ENCODE data around the gene EPHA4. TPM values are rescaled to one million over a fixed set of nuclear protein-coding genes. Genes with fewer than 3 reads are reported as not detected.
A peak's percentile ranks its signal among the peaks of the same experiment; 100 is the strongest.
"Not testable (repeated sequence)": the region's sequence is repeated elsewhere in the genome, so short reads cannot be mapped to it uniquely, and the experiment has no call there.

EPHA4 gene
- total RNA-seq, 2 donors from 2014 or later, result 12.0 to 88.8 TPM

DNA sequence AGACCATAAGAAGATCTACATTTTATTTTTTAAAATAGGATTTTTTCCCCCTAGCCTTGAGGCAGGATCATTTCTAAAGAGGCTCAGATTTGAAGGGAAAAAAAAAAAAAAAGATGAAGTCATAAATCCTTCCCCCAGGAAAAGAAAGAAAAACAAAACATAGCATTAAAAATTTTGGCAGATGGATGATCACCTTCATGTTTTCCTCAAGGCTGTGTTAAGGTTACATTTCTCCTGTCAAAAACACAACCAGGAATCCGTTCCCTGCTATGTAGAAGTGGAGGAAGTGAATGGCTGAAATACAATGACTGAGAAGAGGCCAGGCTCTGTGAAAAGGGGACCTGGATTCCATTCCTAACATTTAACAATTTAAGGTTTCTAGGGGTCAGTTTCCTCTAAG is 56.2 kb downstream of the EPHA4 start:
- H3K4me3 ChIP-seq, result no peak overlapping the region
- H3K27ac ChIP-seq, result peak overlapping the region in 1 of 2 donors; percentile 17
- no peaks in the 10 kb centered on the region for H3K27me3 ChIP-seq (replicated peaks; ENCODE audit: insufficient read depth)
- H3K9me3 ChIP-seq, result no peaks in the 10 kb centered on the region
- DNase-seq (ENCODE audit: low spot score), result no peak
- TF ChIP-seq POLR2A (IDR thresholded peaks at IDR 0.05) (no peak), POLR2AphosphoS5 (IDR thresholded peaks at IDR 0.05) (no peak)
- TF ChIP-seq, protein P1, sequence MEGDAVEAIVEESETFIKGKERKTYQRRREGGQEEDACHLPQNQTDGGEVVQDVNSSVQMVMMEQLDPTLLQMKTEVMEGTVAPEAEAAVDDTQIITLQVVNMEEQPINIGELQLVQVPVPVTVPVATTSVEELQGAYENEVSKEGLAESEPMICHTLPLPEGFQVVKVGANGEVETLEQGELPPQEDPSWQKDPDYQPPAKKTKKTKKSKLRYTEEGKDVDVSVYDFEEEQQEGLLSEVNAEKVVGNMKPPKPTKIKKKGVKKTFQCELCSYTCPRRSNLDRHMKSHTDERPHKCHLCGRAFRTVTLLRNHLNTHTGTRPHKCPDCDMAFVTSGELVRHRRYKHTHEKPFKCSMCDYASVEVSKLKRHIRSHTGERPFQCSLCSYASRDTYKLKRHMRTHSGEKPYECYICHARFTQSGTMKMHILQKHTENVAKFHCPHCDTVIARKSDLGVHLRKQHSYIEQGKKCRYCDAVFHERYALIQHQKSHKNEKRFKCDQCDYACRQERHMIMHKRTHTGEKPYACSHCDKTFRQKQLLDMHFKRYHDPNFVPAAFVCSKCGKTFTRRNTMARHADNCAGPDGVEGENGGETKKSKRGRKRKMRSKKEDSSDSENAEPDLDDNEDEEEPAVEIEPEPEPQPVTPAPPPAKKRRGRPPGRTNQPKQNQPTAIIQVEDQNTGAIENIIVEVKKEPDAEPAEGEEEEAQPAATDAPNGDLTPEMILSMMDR (IDR thresholded peaks at IDR 0.05), result no peak
- no peaks in the 10 kb centered on the region for H3K4me1 ChIP-seq (replicated peaks)
- 56% methylated on average over 1 of the region's 1 CpG for WGBS
- no peaks in the 10 kb centered on the region for H3K36me3 ChIP-seq
- intact Hi-C loops (cut with DNase I), result no loop called here

DNA sequence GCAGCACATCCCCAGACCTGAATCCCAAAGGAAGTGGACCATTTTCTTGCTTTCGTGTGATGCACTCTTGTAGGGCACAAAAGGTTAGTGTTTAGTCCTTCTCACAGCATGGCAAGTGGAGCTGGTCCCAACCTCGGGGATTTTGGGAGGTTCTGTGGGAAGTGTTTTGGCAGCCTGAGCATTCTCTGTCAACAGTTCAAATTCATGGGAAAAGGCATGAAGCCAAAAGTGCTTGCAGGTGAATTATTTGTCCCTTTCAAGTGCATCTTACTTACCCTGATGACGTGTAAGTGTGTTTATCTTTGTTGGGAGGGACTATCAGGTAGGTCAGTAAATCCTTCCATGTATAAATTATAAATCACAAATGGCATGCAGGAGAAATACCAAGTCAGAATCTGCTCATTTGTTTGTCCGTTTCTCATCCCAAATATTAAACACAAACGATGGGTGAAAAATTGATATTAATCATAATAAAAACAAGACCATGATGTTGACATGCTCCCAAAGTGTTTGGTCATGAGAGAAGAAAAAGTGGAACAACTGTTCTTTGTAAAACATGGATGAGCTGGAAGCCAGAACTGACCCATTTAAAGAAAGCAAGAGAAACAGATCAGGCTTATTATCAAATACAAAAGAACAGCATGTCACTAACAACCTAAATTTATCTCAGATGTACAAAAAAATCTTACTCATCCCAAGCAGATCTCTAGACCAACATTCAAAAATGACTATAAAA is 57.6 kb downstream of the EPHA4 start:
- no peak overlapping the region for H3K27ac ChIP-seq
- no peaks in the 10 kb centered on the region for H3K9me3 ChIP-seq
- DNase-seq (ENCODE audit: low spot score), result no peak
- TF ChIP-seq POLR2AphosphoS5 (IDR thresholded peaks at IDR 0.05), result peak; percentile 11
- TF ChIP-seq, protein P1 (IDR thresholded peaks at IDR 0.05), result no peak
- TF ChIP-seq POLR2A (IDR thresholded peaks at IDR 0.05), result no peak
- H3K27me3 ChIP-seq (replicated peaks; ENCODE audit: insufficient read depth), result no peaks in the 10 kb centered on the region
- intact Hi-C loops (cut with DNase I), result no loop called here
- H3K4me3 ChIP-seq, result no peak overlapping the region
- WGBS, result 45% methylated on average over 5 of the region's 5 CpGs
- H3K4me1 ChIP-seq (replicated peaks), result no peaks in the 10 kb centered on the region
- no peaks in the 10 kb centered on the region for H3K36me3 ChIP-seq

DNA sequence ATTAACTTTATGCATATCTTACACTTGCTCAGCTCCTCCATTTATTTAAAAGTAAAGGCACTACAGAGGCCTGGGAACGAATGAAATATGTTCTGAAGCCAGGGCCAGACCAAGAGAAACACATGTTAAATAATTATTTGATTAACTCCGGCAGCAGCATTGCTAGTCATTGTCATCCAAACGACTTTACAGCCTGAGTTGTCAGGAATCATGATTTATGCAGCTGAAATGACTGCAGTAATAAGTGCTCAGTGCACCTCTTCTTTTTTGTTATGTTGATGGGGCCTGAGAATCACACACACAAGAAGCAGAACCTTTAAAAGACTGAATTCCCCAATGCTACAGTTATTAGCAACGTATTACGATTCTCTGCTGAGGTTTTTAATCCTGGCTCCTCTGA is 58.9 kb downstream of the EPHA4 start:
- intact Hi-C loops (cut with DNase I), result no loop called here
- Histone ChIP-seq H3K27ac (no peak overlapping the region), H3K4me3 (no peak overlapping the region), H3K4me1 (replicated peaks) (no peaks in the 10 kb centered on the region), H3K36me3 (no peaks in the 10 kb centered on the region), H3K9me3 (no peaks in the 10 kb centered on the region), H3K27me3 (replicated peaks; ENCODE audit: insufficient read depth) (no peaks in the 10 kb centered on the region)
- no peak for DNase-seq (ENCODE audit: low spot score)
- TF ChIP-seq POLR2A (IDR thresholded peaks at IDR 0.05), result no peak
- TF ChIP-seq, protein P1 (IDR thresholded peaks at IDR 0.05), result no peak
- TF ChIP-seq POLR2AphosphoS5 (IDR thresholded peaks at IDR 0.05), result no peak
- 49% methylated on average over 5 of the region's 5 CpGs for WGBS

DNA sequence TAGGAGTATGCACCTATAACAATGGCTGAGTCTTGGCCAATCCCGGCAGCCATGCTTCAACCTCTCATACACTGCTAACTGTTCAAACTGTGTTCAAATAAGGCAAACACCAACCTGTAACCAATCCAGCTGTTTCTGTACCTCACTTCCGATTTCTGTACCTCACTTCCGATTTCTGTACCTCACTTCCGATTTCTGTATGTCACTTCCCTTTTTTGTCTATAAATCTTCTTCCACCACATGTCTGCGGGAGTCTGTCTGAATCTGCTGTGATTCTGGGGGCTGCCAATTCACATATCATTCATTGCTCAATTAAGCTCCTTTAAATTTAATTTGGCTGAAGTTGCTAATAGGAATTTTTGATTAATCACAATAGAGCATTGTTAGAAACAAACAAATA is 60.8 kb downstream of the EPHA4 start:
- intact Hi-C loops (cut with DNase I); H3K4me1 ChIP-seq (replicated peaks); DNase-seq (ENCODE audit: low spot score); H3K27me3 ChIP-seq (replicated peaks; ENCODE audit: insufficient read depth); H3K27ac ChIP-seq; H3K9me3 ChIP-seq; H3K36me3 ChIP-seq; H3K4me3 ChIP-seq: not testable (repeated sequence)
- 87% methylated on average over 5 of the region's 5 CpGs for WGBS

DNA sequence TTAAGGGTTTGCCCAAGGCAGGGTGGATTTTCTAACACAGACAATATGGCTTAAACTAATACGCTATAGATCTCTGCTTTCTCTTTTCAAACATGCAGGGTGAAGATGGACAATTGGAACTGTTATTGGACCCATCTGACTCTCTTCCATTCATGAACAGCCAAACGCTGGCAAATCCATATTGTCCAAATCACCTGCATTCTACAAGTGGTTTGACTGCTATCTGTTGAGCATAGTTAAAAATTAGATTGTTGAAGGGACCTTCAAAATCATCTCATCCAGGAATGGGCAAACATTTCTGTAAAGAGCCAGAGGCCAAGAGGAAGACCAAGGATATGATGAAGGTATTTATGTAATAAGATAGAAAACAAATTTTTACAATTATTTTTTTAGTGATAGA is 65.6 kb downstream of the EPHA4 start:
- Histone ChIP-seq H3K36me3 (no peaks in the 10 kb centered on the region), H3K4me3 (no peak overlapping the region), H3K27me3 (replicated peaks; ENCODE audit: insufficient read depth) (no peaks in the 10 kb centered on the region), H3K4me1 (replicated peaks) (no peaks in the 10 kb centered on the region), H3K9me3 (no peaks in the 10 kb centered on the region), H3K27ac (no peak overlapping the region)
- WGBS, result 97% methylated on average over 2 of the region's 2 CpGs
- DNase-seq (ENCODE audit: low spot score), result no peak
- no peak for TF ChIP-seq POLR2A (IDR thresholded peaks at IDR 0.05)
- no peak for TF ChIP-seq POLR2AphosphoS5 (IDR thresholded peaks at IDR 0.05)
- TF ChIP-seq, protein P1 (IDR thresholded peaks at IDR 0.05), result no peak
- intact Hi-C loops (cut with DNase I), result no loop called here

All from prostate gland (tissue), 2 donors.